ENCODE results near the gene ADIPOR2.
"Not testable (repeated sequence)": the region's sequence is repeated elsewhere in the genome, so short reads cannot be mapped to it uniquely, and the experiment has no call there.

The ADIPOR2 gene

GRCh38 chr12:1665366-1665765, 25.5 kb upstream of the ADIPOR2 start:
- DNase-seq (ENCODE audit: low spot score) = no peak

- no peak for DNase-seq (ENCODE audit: low spot score)
Measured at GRCh38 chr12:1666215-1666614, 24.7 kb upstream of the ADIPOR2 start.

GRCh38 chr12:1666685-1667162, 24.1 kb upstream of the ADIPOR2 start:
- DNase-seq (ENCODE audit: low spot score) = no peak

GRCh38 chr12:1668833-1669543, 21.9 kb upstream of the ADIPOR2 start:
- no peak for DNase-seq (ENCODE audit: low spot score)

- DNase-seq (ENCODE audit: low spot score) = no peak
Measured at GRCh38 chr12:1670358-1671268, 20.3 kb upstream of the ADIPOR2 start.

GRCh38 chr12:1676043-1676442, 14.8 kb upstream of the ADIPOR2 start:
- no peak for DNase-seq (ENCODE audit: low spot score)

GRCh38 chr12:1680804-1681492, 9.9 kb upstream of the ADIPOR2 start:
- DNase-seq (ENCODE audit: low spot score) = no peak

- DNase-seq (ENCODE audit: low spot score) = no peak
Measured at GRCh38 chr12:1681493-1681807, 9.4 kb upstream of the ADIPOR2 start.

GRCh38 chr12:1688086-1688710, 2.7 kb upstream of the ADIPOR2 start:
- DNase-seq (ENCODE audit: low spot score) = no peak

GRCh38 chr12:1691123-1692007, 495 bp downstream of the ADIPOR2 start:
- DNase-seq (ENCODE audit: low spot score) = no peak

- no peak for DNase-seq (ENCODE audit: low spot score)
Measured at GRCh38 chr12:1692226-1692625, 1.4 kb downstream of the ADIPOR2 start.

- DNase-seq (ENCODE audit: low spot score) = no peak
Measured at GRCh38 chr12:1692895-1693610, 2.2 kb downstream of the ADIPOR2 start.

- DNase-seq (ENCODE audit: low spot score) = not testable (repeated sequence)
Measured at GRCh38 chr12:1695097-1695496, 4.2 kb downstream of the ADIPOR2 start.

GRCh38 chr12:1695886-1696670, 5.2 kb downstream of the ADIPOR2 start:
- DNase-seq (ENCODE audit: low spot score) = no peak

GRCh38 chr12:1696800-1697199, 5.9 kb downstream of the ADIPOR2 start:
- no peak for DNase-seq (ENCODE audit: low spot score)

GRCh38 chr12:1697271-1697670, 6.4 kb downstream of the ADIPOR2 start:
- no peak for DNase-seq (ENCODE audit: low spot score)

GRCh38 chr12:1698720-1699119, 7.8 kb downstream of the ADIPOR2 start:
- DNase-seq (ENCODE audit: low spot score) = no peak

- no peak for DNase-seq (ENCODE audit: low spot score)
Measured at GRCh38 chr12:1702713-1703112, 11.8 kb downstream of the ADIPOR2 start.

All from putamen (tissue), 1 donor.